ENCODE data around the gene OR2S2.

DNA sequence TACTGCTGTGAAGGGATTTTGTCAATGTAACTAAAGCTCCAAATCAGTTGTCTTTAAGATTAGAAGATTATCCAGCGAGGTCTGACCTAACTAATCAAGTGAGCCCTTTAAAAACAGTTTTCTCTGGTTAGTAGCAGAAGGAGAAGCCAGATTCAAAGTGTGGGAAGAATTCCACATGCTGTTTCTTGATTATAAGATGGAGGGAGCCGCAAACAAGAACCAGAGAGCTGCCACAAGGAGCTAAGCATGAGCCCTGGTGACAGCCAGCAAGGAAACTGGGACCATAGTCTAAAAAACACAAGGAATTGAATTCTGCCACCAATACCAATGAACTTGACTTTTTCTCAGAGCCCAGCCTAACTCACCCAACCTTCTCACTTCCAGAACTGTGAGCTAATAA, 37.0 kb upstream of the OR2S2 start:
- TF ChIP-seq ELF4 (IDR thresholded peaks at IDR 0.05) (no peak), FOXM1 (IDR thresholded peaks at IDR 0.05; ENCODE audit: borderline replicate concordance) (no peak), SP1 (IDR thresholded peaks at IDR 0.05) (no peak), CTBP1 (IDR thresholded peaks at IDR 0.05; ENCODE audit: borderline replicate concordance) (no peak), ARNT (IDR thresholded peaks at IDR 0.05) (no peak), FOXK2 (IDR thresholded peaks at IDR 0.05) (no peak), HDGF (IDR thresholded peaks at IDR 0.05; ENCODE audit: borderline replicate concordance) (no peak)

Data from HEK293T (cell line).